ENCODE data around the gene LAMP5.

- TF ChIP-seq, protein P1, sequence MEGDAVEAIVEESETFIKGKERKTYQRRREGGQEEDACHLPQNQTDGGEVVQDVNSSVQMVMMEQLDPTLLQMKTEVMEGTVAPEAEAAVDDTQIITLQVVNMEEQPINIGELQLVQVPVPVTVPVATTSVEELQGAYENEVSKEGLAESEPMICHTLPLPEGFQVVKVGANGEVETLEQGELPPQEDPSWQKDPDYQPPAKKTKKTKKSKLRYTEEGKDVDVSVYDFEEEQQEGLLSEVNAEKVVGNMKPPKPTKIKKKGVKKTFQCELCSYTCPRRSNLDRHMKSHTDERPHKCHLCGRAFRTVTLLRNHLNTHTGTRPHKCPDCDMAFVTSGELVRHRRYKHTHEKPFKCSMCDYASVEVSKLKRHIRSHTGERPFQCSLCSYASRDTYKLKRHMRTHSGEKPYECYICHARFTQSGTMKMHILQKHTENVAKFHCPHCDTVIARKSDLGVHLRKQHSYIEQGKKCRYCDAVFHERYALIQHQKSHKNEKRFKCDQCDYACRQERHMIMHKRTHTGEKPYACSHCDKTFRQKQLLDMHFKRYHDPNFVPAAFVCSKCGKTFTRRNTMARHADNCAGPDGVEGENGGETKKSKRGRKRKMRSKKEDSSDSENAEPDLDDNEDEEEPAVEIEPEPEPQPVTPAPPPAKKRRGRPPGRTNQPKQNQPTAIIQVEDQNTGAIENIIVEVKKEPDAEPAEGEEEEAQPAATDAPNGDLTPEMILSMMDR (IDR thresholded peaks at IDR 0.05), result no peak
- TF ChIP-seq POLR2A (IDR thresholded peaks at IDR 0.05), result no peak
Observed at GRCh38 chr20:9566977-9567376, 52.6 kb downstream of the LAMP5 start.
